ENCODE results near the gene MIGA2. TPM values are rescaled to one million over a fixed set of nuclear protein-coding genes. Genes with fewer than 3 reads are reported as not detected.
"Not testable (repeated sequence)": the region's sequence is repeated elsewhere in the genome, so short reads cannot be mapped to it uniquely, and the experiment has no call there.

The MIGA2 gene
- polyA plus RNA-seq, 2 of the 4 experiments (the other 2 are of a cell fraction) = 6.4 to 16.1 TPM

DNA sequence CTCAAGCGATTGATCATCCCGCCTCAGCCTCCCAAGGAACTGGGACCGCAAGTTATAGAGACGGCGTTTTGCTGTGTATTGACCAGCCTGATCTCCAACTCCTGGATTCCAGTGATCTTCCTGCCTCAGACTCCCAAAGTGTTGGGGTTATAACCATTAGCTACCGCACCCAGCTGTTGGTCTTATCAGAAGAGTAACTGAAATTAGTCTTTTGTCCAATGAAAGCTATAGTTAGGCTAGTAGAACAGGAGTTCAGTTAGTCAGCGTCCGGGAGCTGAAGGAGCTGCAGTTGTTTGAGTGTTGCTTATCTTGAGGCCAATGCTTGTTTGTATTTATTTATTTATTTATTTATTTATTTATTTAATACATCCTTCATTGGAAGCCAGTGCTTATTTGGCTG lies 3.2 kb upstream of the MIGA2 start:
- Histone ChIP-seq H3K9me3 (no peaks in the 10 kb centered on the region), H3K27ac (no peak overlapping the region), H3K4me1 (peaks cover 13% of the 10 kb centered on the region; the same call in 1 of the 3 replicates), H3K4me2 (no peak overlapping the region), H3K4me3 (no peak overlapping the region)
- POLR2A ChIA-PET = no interaction called here
- TF ChIP-seq CHD2 (IDR thresholded peaks at IDR 0.05; ENCODE audit: low read length, partially characterized antibody) (no peak), MAFK (IDR thresholded peaks at IDR 0.05; ENCODE audit: partially characterized antibody) (no peak), NPAS2 (CRISPR knock-in tag; IDR thresholded peaks at IDR 0.05; ENCODE audit: borderline replicate concordance) (no peak), RFX5 (IDR thresholded peaks at IDR 0.05) (no peak), CEBPB (IDR thresholded peaks at IDR 0.05) (no peak), NFE2L2 (conservative IDR thresholded peaks at IDR 0.05; ENCODE audit: low read length) (no peak)
- TF ChIP-seq, protein P1, sequence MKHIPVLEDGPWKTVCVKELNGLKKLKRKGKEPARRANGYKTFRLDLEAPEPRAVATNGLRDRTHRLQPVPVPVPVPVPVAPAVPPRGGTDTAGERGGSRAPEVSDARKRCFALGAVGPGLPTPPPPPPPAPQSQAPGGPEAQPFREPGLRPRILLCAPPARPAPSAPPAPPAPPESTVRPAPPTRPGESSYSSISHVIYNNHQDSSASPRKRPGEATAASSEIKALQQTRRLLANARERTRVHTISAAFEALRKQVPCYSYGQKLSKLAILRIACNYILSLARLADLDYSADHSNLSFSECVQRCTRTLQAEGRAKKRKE (CRISPR knock-in tag; IDR thresholded peaks at IDR 0.05; ENCODE audit: low read depth) = no peak
- TF ChIP-seq, protein P2, sequence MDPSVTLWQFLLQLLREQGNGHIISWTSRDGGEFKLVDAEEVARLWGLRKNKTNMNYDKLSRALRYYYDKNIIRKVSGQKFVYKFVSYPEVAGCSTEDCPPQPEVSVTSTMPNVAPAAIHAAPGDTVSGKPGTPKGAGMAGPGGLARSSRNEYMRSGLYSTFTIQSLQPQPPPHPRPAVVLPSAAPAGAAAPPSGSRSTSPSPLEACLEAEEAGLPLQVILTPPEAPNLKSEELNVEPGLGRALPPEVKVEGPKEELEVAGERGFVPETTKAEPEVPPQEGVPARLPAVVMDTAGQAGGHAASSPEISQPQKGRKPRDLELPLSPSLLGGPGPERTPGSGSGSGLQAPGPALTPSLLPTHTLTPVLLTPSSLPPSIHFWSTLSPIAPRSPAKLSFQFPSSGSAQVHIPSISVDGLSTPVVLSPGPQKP (IDR thresholded peaks at IDR 0.05; ENCODE audit: low read depth, low read length) = no peak
- CTCF ChIA-PET = interaction anchor here (0.7 to 1.1 kb wide), 3 partner anchors 27 to 301 kb away, joined by 3 read pairs; no protein-coding TSS in a partner anchor
- 95% methylated on average over 8 of the region's 8 CpGs for WGBS (ENCODE audit: missing lambda C conversion rate)
- ATAC-seq (no peak), FAIRE-seq (no peak), DNase-seq (ENCODE audit: low read depth in 1 of 2, low spot score in 1 of 2) (no peak)

DNA sequence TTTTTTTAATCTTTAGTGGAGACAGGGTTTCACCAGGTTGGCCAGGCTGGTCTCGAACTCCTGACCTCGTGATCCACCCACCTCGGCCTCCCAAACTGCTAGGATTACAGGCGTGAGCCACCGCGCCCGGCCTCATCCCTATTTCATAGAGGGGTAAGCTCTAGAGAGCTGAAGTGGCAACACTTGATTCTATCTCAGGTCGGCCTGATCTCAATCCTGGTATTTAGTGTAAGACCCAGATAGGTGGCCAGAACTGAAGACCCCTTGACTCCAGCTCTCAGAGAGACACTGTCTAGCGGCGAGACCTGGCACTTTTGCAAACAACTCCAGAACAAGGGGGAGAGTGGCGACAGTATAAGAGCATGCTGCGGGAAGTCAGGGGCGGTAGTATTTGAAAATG lies 588 bp upstream of the MIGA2 start:
- ChIA-PET POLR2A (interaction anchor here (0.7 to 1.0 kb wide), 4 partner anchors 7 to 484 kb away, joined by 3 to 8 read pairs (median 4); partner anchors contain the start of genes DOLPP1 and SH3GLB2), CTCF (interaction anchor here (0.6 to 2.2 kb wide), 3 partner anchors 29 to 589 kb away, joined by 3 to 7 read pairs (median 3); no protein-coding TSS in a partner anchor)
- Histone ChIP-seq H3K27ac (peak overlapping the region; percentile 72 to 90), H3K4me2 (peak overlapping the region; percentile 80), H3K4me1 (peaks cover 14% of the 10 kb centered on the region; the same call in 1 of the 3 replicates), H3K4me3 (peak overlapping the region; percentile 36)
- DNase-seq (ENCODE audit: low read depth in 1 of 2, low spot score in 1 of 2); FAIRE-seq; H3K9me3 ChIP-seq: not testable (repeated sequence)
- WGBS (ENCODE audit: missing lambda C conversion rate) = 44% methylated on average over 13 of the region's 13 CpGs
- peak; percentile 47 to 48; a peak in 4 of 6 replicates for ATAC-seq

DNA sequence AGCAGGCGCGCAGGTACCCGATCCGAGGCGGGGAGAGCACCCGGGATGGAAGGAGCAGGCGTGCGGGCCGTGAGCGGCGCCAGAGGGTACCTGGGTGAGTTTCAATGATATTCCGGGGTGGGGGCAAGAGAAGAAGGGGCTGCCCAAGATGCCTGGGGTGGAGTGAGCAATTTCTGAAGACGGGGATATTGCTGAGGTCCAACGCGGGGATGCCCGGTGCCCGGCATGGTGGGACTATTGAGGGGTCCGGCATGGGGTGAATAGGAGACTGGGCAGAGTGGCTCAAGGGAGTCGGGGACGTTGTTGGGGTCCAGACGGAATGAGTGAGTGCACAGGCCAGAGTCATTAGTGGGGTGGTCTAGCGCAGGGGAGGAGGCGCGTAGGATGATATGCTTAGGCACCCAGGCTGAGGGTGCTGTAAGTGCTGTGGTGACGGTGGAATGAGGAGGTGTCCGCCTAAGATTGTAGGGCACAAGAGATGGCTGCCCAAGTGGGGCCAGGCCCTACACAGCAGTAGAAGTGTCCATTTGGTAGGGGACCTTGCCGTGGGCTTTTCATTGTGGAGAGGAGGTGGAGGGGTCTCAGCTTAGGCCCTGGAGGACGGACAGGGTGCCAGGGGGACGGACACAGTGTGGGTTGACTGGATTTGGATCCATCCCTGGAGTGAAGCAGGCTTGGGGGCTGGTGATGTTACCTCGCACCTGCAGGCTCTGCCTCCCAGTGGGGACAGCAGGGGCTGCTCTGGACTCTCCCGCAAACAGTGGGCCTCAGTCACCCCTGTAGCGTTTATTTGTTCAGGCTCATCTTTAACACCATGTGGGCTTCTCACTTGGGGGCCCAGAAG lies 719 bp downstream of the MIGA2 start:
- POLR2A ChIA-PET = interaction anchor here (0.6 to 1.0 kb wide), 4 partner anchors 9 to 138 kb away, joined by 3 to 8 read pairs (median 4); partner anchors contain the start of genes DOLPP1 and SH3GLB2
- Histone ChIP-seq H3K4me1 (peaks cover 14% of the 10 kb centered on the region; the same call in 1 of the 3 replicates), H3K4me2 (peak overlapping the region; percentile 92), H3K27ac (peak overlapping the region; percentile 74 to 90), H3K9me3 (no peaks in the 10 kb centered on the region), H3K4me3 (peak overlapping the region; percentile 77)
- FAIRE-seq (no peak), ATAC-seq (peak; percentile 9 to 11; a peak in 3 of 6 replicates), DNase-seq (ENCODE audit: low read depth in 1 of 2, low spot score in 1 of 2) (no peak)
- 30% methylated on average over 31 of the region's 32 CpGs for WGBS (ENCODE audit: missing lambda C conversion rate)
- TF ChIP-seq, protein P3, sequence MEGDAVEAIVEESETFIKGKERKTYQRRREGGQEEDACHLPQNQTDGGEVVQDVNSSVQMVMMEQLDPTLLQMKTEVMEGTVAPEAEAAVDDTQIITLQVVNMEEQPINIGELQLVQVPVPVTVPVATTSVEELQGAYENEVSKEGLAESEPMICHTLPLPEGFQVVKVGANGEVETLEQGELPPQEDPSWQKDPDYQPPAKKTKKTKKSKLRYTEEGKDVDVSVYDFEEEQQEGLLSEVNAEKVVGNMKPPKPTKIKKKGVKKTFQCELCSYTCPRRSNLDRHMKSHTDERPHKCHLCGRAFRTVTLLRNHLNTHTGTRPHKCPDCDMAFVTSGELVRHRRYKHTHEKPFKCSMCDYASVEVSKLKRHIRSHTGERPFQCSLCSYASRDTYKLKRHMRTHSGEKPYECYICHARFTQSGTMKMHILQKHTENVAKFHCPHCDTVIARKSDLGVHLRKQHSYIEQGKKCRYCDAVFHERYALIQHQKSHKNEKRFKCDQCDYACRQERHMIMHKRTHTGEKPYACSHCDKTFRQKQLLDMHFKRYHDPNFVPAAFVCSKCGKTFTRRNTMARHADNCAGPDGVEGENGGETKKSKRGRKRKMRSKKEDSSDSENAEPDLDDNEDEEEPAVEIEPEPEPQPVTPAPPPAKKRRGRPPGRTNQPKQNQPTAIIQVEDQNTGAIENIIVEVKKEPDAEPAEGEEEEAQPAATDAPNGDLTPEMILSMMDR (IDR thresholded peaks at IDR 0.05) = no peak
- TF ChIP-seq, protein P4, sequence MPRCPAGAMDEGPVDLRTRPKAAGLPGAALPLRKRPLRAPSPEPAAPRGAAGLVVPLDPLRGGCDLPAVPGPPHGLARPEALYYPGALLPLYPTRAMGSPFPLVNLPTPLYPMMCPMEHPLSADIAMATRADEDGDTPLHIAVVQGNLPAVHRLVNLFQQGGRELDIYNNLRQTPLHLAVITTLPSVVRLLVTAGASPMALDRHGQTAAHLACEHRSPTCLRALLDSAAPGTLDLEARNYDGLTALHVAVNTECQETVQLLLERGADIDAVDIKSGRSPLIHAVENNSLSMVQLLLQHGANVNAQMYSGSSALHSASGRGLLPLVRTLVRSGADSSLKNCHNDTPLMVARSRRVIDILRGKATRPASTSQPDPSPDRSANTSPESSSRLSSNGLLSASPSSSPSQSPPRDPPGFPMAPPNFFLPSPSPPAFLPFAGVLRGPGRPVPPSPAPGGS (IDR thresholded peaks at IDR 0.05) = 0 out of 3 replicates have a peak, but pooled peaks have one; percentile 2
- CTCF ChIA-PET = interaction anchor here (0.8 to 2.9 kb wide), 4 partner anchors 8 to 31 kb away, joined by 4 to 18 read pairs (median 6); partner anchors contain the start of gene SH3GLB2

DNA sequence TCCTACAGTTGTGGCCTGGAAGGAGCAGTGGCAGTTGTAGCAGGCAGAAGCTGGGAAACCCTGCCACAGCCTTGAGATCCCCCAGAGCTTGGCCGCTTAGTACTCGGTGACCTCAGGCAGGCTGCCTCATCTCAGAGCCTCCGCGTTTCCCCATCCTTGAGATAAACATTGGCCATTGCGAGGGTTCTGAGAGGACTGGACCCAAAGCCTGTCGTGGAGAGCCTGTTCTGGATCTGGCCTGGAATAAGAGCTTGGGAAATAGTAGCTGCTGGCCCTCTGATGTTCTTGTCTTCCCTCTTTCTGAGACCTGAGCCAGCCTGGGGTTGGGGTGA lies 1.3 kb downstream of the MIGA2 start:
- 73% methylated on average over 6 of the region's 6 CpGs for WGBS (ENCODE audit: missing lambda C conversion rate)
- peak overlapping the region; percentile 92 for H3K4me2 ChIP-seq
- ChIA-PET POLR2A (no interaction called here), CTCF (interaction anchor here (0.5 to 2.9 kb wide), 5 partner anchors 9 to 585 kb away, joined by 3 to 18 read pairs (median 4); partner anchors contain the start of gene SH3GLB2)
- peaks cover 14% of the 10 kb centered on the region; the same call in 1 of the 3 replicates for H3K4me1 ChIP-seq
- no peak for ATAC-seq
- H3K27ac ChIP-seq = no peak overlapping the region
- no peaks in the 10 kb centered on the region for H3K9me3 ChIP-seq
- no peak for TF ChIP-seq EHF (CRISPR knock-in tag; IDR thresholded peaks at IDR 0.05)
- TF ChIP-seq RAD21 (conservative IDR thresholded peaks at IDR 0.05 in 1 of 2, IDR thresholded peaks at IDR 0.05 in 1 of 2) = no peak
- no peak for TF ChIP-seq ZSCAN20 (CRISPR knock-in tag; IDR thresholded peaks at IDR 0.05)
- FAIRE-seq = no peak
- DNase-seq (ENCODE audit: low read depth in 1 of 2, low spot score in 1 of 2) = no peak
- H3K4me3 ChIP-seq = peak overlapping the region; percentile 77; the same call in 1 of the 3 replicates

Data from A549 (cell line).